Parathyroid adenoma (tissue), 2 donors: ENCODE results near the gene PGR.

Source experiments
- H2AFZ ChIP-seq: fragments of 300-600 bp; sonication (generic); one replicate; pipeline ENCODE4 v1.7.0; 2017; ENCODE audit warnings: antibody characterized with exemption, mild to moderate bottlenecking
- H3K27ac ChIP-seq: fragments of 300-600 bp; sonication (generic); one replicate; pipeline ENCODE4 v1.7.0; 2017
- H3K27me3 ChIP-seq: fragments of 300-600 bp; sonication (generic); one replicate; pipeline ENCODE4 v1.7.0; 2017; ENCODE audit warnings: low read length; ENCODE audit not compliant: control insufficient read depth, insufficient read depth
- H3K36me3 ChIP-seq: fragments of 300-600 bp; sonication (generic); one replicate; pipeline ENCODE4 v1.7.0; 2017; ENCODE audit warnings: low read length; ENCODE audit not compliant: control insufficient read depth, insufficient read depth
- H3K4me1 ChIP-seq: fragments of 300-600 bp; sonication (generic); one replicate; pipeline ENCODE4 v1.7.0; 2017; ENCODE audit warnings: control low read depth
- H3K4me2 ChIP-seq: fragments of 300-600 bp; sonication (generic); one replicate; pipeline ENCODE4 v1.7.0; 2017; ENCODE audit warnings: low read length
- H3K4me3 ChIP-seq: fragments of 300-600 bp; sonication (generic); one replicate; pipeline ENCODE4 v1.7.0; 2017; ENCODE audit warnings: low read depth, low read length
- H3K79me2 ChIP-seq: fragments of 300-600 bp; sonication (generic); one replicate; pipeline ENCODE4 v1.7.0; 2017; ENCODE audit warnings: control low read depth
- H3K9ac ChIP-seq: fragments of 300-600 bp; sonication (generic); one replicate; pipeline ENCODE4 v1.7.0; 2017; ENCODE audit warnings: mild to moderate bottlenecking
- H3K9me3 ChIP-seq: fragments of 300-600 bp; sonication (generic); one replicate; pipeline ENCODE4 v1.7.0; 2017; ENCODE audit warnings: low read length; ENCODE audit not compliant: control insufficient read depth
- TF ChIP-seq, protein P1 (sequence below): fragments of 300-600 bp; sonication (generic); IDR thresholded peaks from one replicate; pipeline ENCODE4 v1.7.0; 2017; ENCODE audit warnings: antibody characterized with exemption, mild to moderate bottlenecking
- donor health status: primary hyperparathyroidism.

PGR gene

DNA sequence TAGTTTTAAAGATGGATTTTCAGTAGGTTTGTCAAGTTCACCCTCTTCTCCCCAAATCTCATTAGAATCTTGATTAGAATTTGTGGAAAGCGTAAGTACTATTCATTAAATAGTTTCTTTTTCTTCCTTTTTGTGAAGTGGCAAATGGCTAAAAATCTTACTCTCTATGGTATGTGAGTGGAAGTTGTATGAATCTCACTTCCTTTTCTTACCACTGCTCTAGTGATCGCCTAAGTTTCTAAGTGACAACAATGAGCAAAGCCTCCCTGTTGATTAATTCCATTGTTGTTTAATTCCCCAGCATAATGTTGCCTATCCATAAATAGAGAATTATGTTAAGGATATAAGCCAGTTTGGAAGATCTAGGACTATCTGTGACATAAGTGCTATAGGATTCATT, 82.7 kb downstream of the PGR start:
- no peak overlapping the region for H2AFZ ChIP-seq
- no peak overlapping the region for H3K4me2 ChIP-seq
- H3K36me3 ChIP-seq = no peaks in the 10 kb centered on the region
- TF ChIP-seq, protein P1, sequence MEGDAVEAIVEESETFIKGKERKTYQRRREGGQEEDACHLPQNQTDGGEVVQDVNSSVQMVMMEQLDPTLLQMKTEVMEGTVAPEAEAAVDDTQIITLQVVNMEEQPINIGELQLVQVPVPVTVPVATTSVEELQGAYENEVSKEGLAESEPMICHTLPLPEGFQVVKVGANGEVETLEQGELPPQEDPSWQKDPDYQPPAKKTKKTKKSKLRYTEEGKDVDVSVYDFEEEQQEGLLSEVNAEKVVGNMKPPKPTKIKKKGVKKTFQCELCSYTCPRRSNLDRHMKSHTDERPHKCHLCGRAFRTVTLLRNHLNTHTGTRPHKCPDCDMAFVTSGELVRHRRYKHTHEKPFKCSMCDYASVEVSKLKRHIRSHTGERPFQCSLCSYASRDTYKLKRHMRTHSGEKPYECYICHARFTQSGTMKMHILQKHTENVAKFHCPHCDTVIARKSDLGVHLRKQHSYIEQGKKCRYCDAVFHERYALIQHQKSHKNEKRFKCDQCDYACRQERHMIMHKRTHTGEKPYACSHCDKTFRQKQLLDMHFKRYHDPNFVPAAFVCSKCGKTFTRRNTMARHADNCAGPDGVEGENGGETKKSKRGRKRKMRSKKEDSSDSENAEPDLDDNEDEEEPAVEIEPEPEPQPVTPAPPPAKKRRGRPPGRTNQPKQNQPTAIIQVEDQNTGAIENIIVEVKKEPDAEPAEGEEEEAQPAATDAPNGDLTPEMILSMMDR = no peak
- H3K4me1 ChIP-seq = no peaks in the 10 kb centered on the region
- H3K4me3 ChIP-seq = no peak overlapping the region
- H3K9me3 ChIP-seq = no peaks in the 10 kb centered on the region
- H3K79me2 ChIP-seq = no peaks in the 10 kb centered on the region
- no peaks in the 10 kb centered on the region for H3K27me3 ChIP-seq
- H3K27ac ChIP-seq = no peak overlapping the region
- H3K9ac ChIP-seq = no peak overlapping the region

DNA sequence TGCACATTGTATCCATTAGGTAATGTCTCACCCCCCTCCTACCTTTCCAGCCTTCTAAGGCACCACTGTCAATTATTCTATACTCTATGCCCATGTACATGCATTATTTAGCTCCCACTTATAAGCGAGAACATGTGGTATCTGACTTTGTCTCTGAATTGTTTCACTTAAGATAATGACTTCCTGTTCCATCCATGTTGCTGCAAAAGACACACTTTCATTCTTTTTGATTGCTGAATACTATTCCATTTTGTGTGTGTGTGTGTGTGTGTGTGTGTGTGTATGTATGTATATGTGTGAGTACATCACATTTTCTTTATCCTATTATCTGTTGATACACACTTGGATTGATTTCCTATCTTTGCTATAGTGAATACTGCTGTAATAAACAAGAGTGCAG, 84.2 kb downstream of the PGR start:
- Histone ChIP-seq H3K4me3 (no peak overlapping the region), H3K4me2 (no peak overlapping the region), H3K36me3 (no peaks in the 10 kb centered on the region), H3K9ac (no peak overlapping the region), H3K27me3 (no peaks in the 10 kb centered on the region), H3K79me2 (no peaks in the 10 kb centered on the region), H3K27ac (no peak overlapping the region), H3K4me1 (no peaks in the 10 kb centered on the region), H2AFZ (no peak overlapping the region), H3K9me3 (no peaks in the 10 kb centered on the region)
- TF ChIP-seq, protein P1 = no peak

GRCh38 chr11:101043940-101044339, 85.7 kb downstream of the PGR start:
- Histone ChIP-seq H3K79me2 (no peaks in the 10 kb centered on the region), H3K36me3 (no peaks in the 10 kb centered on the region), H3K4me2 (no peak overlapping the region), H3K27ac (no peak overlapping the region), H2AFZ (no peak overlapping the region), H3K4me1 (no peaks in the 10 kb centered on the region), H3K9ac (no peak overlapping the region), H3K9me3 (no peaks in the 10 kb centered on the region), H3K27me3 (no peaks in the 10 kb centered on the region), H3K4me3 (no peak overlapping the region)
- TF ChIP-seq, protein P1 = no peak

DNA sequence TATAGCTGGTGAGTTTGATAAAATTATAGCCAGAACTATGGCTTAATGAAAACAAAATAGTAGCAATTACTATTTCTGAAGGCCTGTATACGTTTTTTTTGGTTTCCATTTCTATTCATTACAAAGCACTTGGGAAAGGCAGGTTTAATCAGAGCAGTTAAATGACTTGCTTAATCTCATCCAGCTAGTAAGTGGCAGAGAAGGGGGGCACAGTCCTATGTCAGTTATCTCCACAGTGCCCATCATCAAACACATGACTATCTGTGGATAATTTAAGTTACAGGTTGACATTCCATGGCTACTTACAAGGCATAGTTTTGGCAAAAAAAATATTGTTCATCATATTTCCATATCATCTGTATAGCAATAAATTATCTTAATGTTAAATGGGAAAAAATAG, 93.7 kb downstream of the PGR start:
- H3K27me3 ChIP-seq = no peaks in the 10 kb centered on the region
- H3K4me3 ChIP-seq = no peak overlapping the region
- H3K27ac ChIP-seq = no peak overlapping the region
- no peaks in the 10 kb centered on the region for H3K4me1 ChIP-seq
- TF ChIP-seq, protein P1 = no peak
- no peak overlapping the region for H2AFZ ChIP-seq
- H3K9ac ChIP-seq = no peak overlapping the region
- no peaks in the 10 kb centered on the region for H3K79me2 ChIP-seq
- H3K9me3 ChIP-seq = no peaks in the 10 kb centered on the region
- no peak overlapping the region for H3K4me2 ChIP-seq
- H3K36me3 ChIP-seq = no peaks in the 10 kb centered on the region

GRCh38 chr11:101034076-101034475, 95.5 kb downstream of the PGR start:
- Histone ChIP-seq H3K9ac (no peak overlapping the region), H2AFZ (no peak overlapping the region), H3K9me3 (no peaks in the 10 kb centered on the region), H3K4me1 (no peaks in the 10 kb centered on the region), H3K27me3 (no peaks in the 10 kb centered on the region), H3K79me2 (no peaks in the 10 kb centered on the region), H3K36me3 (no peaks in the 10 kb centered on the region), H3K4me3 (no peak overlapping the region), H3K4me2 (no peak overlapping the region), H3K27ac (no peak overlapping the region)
- TF ChIP-seq, protein P1 = no peak
